Mucosa of stomach (tissue), 1 donor: ENCODE data around the gene ALLC.

ENCODE experiments used
- H3K27me3 ChIP-seq: one replicate; pipeline ENCODE4 v1.7.0; 2013; ENCODE audit warnings: mild to moderate bottlenecking, low read length; ENCODE audit not compliant: control insufficient read depth, insufficient read depth
- H3K36me3 ChIP-seq: one replicate; pipeline ENCODE4 v1.7.0; 2013; ENCODE audit warnings: low read length; ENCODE audit not compliant: control insufficient read depth, insufficient read depth
- H3K4me1 ChIP-seq: one replicate; pipeline ENCODE4 v1.7.0; 2013; ENCODE audit warnings: mild to moderate bottlenecking, low read length; ENCODE audit not compliant: control insufficient read depth, insufficient read depth
- H3K4me3 ChIP-seq: one replicate; pipeline ENCODE4 v1.7.0; 2013; ENCODE audit warnings: low read length
- H3K9ac ChIP-seq: one replicate; pipeline ENCODE4 v1.7.0; 2013; ENCODE audit warnings: mild to moderate bottlenecking, low read length, moderate library complexity
- H3K9me3 ChIP-seq: one replicate; pipeline ENCODE4 v1.7.0; 2013; ENCODE audit warnings: mild to moderate bottlenecking, low read length, moderate library complexity; ENCODE audit not compliant: control insufficient read depth
- donor health status: Pancreatic carcinoma.

The ALLC gene

DNA sequence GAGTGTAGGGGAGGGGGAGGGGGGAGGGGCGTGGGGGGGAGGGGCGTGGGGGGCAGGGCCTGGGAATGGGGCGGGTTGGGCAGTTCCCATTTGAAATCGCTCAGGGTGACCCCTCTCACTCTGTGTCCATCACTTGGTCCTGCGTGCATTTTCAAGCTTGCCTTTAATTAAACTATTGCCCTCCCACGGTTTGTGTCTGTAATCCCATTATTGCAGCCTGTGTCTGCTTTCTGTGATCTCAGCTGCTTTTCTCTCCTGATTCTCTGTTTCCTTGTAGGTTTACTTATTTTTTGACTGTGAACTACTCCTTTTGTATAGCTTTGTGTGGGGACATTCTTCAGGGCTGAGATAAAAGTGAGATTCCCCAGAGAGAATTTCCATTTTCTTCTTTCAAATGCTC is 46.7 kb downstream of the ALLC start:
- Histone ChIP-seq H3K27me3 (peaks cover 14% of the 10 kb centered on the region), H3K9me3 (no peaks in the 10 kb centered on the region), H3K9ac (no peak overlapping the region), H3K36me3 (no peaks in the 10 kb centered on the region), H3K4me1 (no peaks in the 10 kb centered on the region), H3K4me3 (no peak overlapping the region)

DNA sequence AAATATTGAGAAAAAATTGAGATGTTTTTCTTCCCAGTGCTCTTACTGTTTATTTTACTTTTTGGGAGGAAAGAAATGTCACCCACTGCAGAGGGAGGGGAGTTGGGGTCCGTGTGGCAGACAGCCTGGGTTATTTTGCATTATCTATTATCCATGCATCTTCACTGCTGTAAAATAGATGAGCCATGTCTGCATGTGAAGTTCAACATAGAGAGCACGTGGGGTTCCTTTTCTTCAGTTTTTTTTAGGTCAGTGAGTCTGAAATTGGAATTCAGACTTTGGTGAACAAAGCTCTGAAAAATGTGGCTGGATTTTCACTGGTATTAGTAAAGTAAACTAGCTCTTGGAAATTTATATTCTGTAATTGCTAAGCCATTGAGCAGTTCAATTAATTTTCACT is 47.8 kb downstream of the ALLC start:
- Histone ChIP-seq H3K4me1 (no peaks in the 10 kb centered on the region), H3K27me3 (peaks cover 11% of the 10 kb centered on the region), H3K9me3 (no peaks in the 10 kb centered on the region), H3K4me3 (no peak overlapping the region), H3K36me3 (no peaks in the 10 kb centered on the region), H3K9ac (no peak overlapping the region)

DNA sequence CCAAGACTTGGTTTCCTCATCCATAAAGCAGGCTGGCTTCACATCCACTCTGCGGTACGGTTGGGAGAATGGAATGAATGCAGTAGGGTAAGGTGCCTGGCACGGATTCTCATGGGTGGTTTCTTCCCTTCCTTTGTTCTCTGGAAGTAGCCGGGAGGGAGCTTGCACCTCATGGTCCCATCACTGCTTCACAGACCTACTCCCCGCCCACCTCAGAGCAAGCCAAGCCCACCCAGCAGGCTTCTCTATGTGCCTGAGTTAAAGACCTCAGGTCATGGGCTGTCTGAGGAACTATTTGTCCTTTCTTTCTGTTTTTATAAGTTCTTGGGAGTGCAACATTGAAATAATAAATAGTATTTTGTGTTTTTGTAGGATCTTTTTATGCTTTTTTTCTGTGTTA is 48.9 kb downstream of the ALLC start:
- H3K36me3 ChIP-seq, result no peaks in the 10 kb centered on the region

DNA sequence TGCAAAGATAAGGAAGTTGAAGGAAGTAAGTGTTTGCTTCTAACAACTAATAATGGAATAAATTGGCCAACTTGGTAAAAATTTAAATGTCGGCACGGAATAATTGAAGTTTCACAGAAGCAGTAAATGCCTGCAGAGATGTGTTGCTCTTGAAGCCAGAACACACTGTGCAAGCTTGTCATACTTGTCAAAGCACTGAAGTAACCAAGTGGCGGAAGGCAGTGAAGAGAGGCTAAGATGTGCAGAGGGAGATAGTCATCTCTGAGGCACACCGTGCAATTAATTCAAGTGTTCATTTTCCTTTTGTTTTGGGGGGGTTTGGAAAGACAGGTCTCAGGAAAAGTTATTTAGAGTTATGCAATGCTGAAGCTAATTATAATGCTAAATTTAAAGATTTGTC is 50.6 kb downstream of the ALLC start:
- H3K4me1 ChIP-seq, result no peaks in the 10 kb centered on the region
- H3K27me3 ChIP-seq, result peaks cover 4% of the 10 kb centered on the region
- H3K9ac ChIP-seq, result no peak overlapping the region
- no peaks in the 10 kb centered on the region for H3K36me3 ChIP-seq
- H3K9me3 ChIP-seq, result no peaks in the 10 kb centered on the region
- H3K4me3 ChIP-seq, result no peak overlapping the region

More for the DNA sequence above, 48.9 kb downstream of the ALLC start:
- Histone ChIP-seq H3K9me3 (no peaks in the 10 kb centered on the region), H3K4me3 (no peak overlapping the region), H3K9ac (no peak overlapping the region), H3K4me1 (no peaks in the 10 kb centered on the region), H3K27me3 (peaks cover 11% of the 10 kb centered on the region)

DNA sequence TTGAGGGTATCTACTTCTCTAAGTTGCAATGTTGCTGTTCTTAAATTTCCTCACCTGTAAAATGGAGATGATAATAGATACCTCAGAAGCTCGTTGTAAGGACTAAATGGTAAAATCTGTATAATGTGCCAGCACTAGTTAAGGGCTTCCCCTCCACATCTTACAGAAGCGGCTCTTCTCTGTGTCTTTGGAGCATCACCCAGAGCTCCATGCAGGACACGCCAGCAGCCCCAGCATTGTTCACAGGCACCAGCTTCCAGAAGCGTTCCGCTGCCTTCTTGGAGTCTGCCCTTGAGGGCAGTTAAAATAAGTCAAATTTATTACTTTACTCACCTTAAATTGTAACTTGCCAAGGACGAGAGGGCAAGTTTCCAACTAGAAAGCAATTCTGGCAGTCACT is 51.2 kb downstream of the ALLC start:
- H3K36me3 ChIP-seq, result no peaks in the 10 kb centered on the region
- no peaks in the 10 kb centered on the region for H3K9me3 ChIP-seq
- H3K4me3 ChIP-seq, result no peak overlapping the region
- no peaks in the 10 kb centered on the region for H3K27me3 ChIP-seq
- H3K4me1 ChIP-seq, result no peaks in the 10 kb centered on the region
- no peak overlapping the region for H3K9ac ChIP-seq

DNA sequence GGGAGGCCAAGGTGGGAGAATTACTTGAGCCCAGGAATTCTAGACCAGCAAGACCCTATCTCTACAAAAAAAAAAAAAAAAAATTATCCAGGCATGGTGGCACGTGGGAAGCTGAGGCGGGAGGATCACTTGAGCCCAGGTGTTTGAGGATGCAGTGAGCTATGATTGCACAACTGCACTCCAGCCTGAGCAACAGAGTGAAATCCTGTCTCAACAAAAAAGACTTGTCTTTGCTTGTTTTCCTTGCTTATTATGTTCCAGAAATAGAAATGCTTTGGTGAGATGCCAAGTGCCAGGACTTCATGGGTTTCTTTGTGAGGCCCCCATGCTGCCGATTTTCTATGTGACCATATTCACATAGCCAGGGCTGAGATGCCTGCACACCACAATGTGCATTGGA is 54.4 kb downstream of the ALLC start:
- Histone ChIP-seq H3K9me3 (no peaks in the 10 kb centered on the region), H3K4me1 (no peaks in the 10 kb centered on the region), H3K9ac (no peak overlapping the region), H3K36me3 (no peaks in the 10 kb centered on the region), H3K4me3 (no peak overlapping the region), H3K27me3 (no peaks in the 10 kb centered on the region)

DNA sequence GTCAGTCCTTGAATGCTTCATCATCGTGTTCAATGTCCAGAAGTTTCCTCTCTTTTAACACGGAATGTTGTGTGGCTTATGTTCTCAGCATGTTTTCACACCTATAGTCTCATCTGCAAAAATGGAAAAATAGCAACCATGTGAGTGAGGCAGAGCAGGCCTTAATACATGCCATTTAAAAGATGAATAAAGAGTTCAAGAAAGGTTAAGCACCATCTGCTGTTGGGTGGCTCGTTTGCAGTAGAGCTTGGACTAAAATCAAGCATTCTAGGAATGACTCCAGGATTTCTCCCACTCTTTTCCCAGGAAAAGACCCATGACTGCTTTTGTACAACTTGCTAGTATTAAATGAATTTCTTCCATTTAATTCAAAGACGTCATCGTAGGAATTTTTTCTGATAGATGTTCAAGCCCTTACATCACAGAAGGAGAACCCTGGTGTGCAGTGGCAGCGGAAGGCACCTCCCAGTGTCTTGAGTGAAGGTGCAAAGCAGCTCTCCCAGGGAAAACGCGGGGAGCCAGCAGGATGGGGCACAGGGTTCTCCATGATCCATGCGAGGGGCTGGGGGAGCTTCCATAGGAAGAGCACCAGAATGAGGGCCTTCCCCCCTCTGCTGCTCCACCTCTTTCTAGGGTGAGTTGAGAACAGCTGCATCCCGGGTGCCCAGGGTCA is 55.0 kb downstream of the ALLC start:
- H3K4me1 ChIP-seq, result no peaks in the 10 kb centered on the region

DNA sequence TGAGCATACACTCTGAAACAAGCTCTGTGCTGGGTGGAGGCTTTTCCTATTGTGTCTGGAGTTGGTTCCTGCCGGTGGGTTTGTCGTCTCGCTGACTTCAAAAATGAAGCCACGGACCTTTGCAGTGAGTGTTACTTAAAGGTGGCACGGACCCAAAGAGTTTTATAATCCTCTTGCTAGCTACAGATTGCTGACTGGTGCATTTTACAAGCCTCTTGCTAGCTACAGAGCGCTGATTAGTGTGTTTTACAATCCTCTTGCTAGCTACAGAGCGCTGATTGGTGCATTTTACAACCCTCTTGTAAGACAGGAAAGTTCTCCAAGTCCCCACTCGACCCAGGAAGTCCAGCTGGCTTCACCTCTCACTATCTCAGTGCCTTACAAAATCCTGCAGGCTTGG is 60.7 kb downstream of the ALLC start:
- no peaks in the 10 kb centered on the region for H3K36me3 ChIP-seq
- H3K4me1 ChIP-seq, result no peaks in the 10 kb centered on the region
- no peaks in the 10 kb centered on the region for H3K9me3 ChIP-seq
- H3K4me3 ChIP-seq, result no peak overlapping the region
- H3K27me3 ChIP-seq, result no peaks in the 10 kb centered on the region
- no peak overlapping the region for H3K9ac ChIP-seq

More for the DNA sequence above, 55.0 kb downstream of the ALLC start:
- H3K9ac ChIP-seq, result no peak overlapping the region
- H3K27me3 ChIP-seq, result no peaks in the 10 kb centered on the region
- H3K9me3 ChIP-seq, result no peaks in the 10 kb centered on the region
- no peaks in the 10 kb centered on the region for H3K36me3 ChIP-seq
- no peak overlapping the region for H3K4me3 ChIP-seq

DNA sequence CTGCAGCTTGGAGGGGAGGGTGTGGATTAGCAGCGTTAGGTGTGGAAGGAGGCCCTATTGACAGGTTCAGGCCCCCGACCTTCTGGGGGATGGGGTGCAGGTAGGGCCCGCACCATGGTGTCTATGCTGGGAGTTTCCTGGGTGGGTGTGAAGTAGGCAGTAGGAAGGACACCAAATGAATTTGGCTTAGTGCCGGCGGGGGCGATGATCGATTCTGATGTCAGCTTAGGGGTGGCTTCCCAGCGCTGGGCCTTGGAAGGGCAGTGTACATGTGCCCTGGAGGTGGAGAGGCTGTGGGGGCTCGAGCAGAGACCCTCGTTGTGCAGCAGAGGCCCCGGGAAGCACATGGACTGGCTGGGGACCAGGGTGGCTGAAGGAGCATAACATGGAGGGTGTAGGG is 67.0 kb downstream of the ALLC start:
- Histone ChIP-seq H3K9me3 (no peaks in the 10 kb centered on the region), H3K4me3 (no peak overlapping the region), H3K36me3 (no peaks in the 10 kb centered on the region), H3K4me1 (no peaks in the 10 kb centered on the region), H3K9ac (no peak overlapping the region), H3K27me3 (no peaks in the 10 kb centered on the region)

DNA sequence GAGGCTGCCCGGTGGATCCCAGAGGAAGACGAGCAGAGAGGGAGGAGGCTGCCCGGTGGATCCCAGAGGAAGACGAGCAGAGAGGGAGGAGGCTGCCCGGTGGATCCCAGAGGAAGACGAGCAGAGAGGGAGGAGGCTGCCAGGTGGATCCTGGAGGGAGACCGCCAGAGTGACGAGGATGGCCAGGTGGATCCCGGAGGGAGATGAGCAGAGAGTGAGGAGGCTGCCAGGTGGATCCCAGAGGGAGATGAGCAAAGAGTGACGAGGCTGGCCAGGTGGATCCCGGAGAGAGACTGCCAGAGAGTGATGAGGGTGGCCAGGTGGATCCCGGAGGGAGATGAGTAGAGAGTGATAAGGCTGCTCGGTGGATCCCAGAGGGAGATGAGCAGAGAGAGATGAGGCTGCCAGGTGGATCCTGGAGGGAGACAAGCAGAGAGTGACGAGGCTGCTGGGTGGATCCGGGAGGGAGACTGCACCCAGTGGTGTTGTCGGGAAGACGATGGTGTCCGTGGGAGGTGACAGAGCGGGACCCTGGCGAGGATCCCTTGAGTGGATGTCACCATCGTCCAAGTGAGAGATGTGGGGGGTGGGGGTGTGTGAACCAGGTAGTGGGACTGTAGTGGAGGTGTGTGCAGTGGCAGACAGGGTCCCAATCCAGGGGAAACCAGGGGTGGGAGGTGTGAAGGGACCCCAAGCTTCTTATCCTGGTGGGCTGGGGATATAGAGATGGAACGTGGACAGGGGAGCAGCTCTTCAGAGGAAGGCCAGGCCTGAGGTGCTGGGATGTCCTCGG is 67.7 kb downstream of the ALLC start:
- H3K27me3 ChIP-seq, result no peaks in the 10 kb centered on the region
- H3K36me3 ChIP-seq, result no peaks in the 10 kb centered on the region
- no peak overlapping the region for H3K9ac ChIP-seq
- no peak overlapping the region for H3K4me3 ChIP-seq
- no peaks in the 10 kb centered on the region for H3K9me3 ChIP-seq
- no peaks in the 10 kb centered on the region for H3K4me1 ChIP-seq

DNA sequence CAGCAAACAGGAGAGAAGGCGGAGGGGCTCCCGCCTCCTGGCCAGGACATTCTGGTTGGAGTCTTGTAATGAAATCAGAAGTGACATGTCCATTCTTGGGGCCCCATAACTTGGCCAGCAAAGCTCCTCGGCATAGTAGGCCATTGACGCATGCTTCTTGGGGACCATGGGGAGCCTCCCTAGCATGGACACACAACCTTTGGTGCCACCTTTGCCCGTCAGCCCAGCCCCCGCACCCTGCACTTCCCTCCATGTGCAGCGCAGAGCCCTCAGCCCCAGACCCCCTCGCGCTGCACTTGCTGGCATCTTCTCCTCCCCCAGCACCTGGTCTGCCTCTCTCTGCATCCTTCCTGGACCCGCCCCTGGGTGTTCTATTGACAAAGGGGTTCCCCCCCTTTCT is 68.5 kb downstream of the ALLC start:
- Histone ChIP-seq H3K36me3 (no peaks in the 10 kb centered on the region), H3K4me1 (no peaks in the 10 kb centered on the region), H3K27me3 (no peaks in the 10 kb centered on the region), H3K9ac (no peak overlapping the region), H3K4me3 (no peak overlapping the region), H3K9me3 (no peaks in the 10 kb centered on the region)

DNA sequence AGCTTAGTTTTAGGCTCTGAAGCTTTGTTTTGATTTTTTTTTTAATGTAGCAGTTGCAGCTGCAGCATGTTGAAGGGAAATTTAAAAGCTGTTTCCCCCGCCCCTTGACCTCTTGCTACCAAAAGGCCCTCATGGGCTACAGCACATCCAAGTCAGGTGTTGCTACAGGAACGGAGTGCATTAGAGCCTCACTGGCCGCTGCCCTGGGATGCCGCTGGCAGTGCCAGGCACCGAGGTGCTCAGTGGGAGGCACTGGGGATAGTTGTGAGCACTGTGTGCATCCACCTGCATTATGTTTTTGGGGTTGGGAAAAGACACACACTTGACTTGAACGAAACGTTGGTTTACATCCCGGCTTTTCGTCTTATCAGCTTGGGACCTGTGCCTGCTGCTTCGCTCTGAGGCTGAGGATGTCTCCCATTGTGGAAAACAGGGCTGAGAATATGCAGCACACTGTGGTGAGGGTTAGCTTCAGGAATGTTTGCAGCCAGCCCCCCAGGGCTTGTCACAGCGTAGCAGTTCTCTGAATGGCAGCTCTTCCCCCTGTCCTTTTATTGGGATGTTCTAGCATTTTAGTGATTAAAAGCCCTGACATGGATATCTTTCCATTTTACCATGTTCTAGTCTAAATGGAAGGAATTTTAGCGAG is 69.5 kb downstream of the ALLC start:
- Histone ChIP-seq H3K27me3 (no peaks in the 10 kb centered on the region), H3K9ac (no peak overlapping the region), H3K36me3 (no peaks in the 10 kb centered on the region), H3K4me1 (no peaks in the 10 kb centered on the region), H3K4me3 (no peak overlapping the region), H3K9me3 (no peaks in the 10 kb centered on the region)
